ENCODE data around the gene CTSZ. TPM values are rescaled to one million over a fixed set of nuclear protein-coding genes. Genes with fewer than 3 reads are reported as not detected.

CTSZ gene
- total and polyA plus RNA-seq, 10 of the 15 experiments (the other 5 are each of a cell fraction or from before 2014, with no cell fraction given): 6.0 to 301 (median 154) TPM

DNA sequence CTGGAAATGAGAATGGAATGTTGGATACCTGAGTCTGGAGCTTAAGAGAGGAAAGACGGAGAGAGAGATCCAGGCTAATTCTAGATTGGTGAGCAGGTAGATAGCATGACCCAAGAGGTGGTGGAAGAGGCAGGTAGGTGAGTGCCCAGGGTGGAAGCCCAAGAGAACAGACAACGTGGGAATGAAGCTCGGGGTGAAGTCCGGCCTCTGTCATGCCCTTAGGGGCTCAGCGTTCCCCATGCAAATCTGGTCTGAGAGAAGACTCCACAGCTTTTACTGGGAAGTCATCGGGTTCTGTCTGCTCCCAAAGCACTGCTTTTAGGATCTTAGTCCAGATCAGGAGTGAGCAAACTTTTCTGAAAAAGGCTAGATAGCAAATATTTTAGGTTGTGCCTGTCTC is 22.4 kb downstream of the CTSZ start:
- FAIRE-seq (no peak), DNase-seq (ENCODE audit: low read depth, low spot score) (no peak), ATAC-seq (no peak)
- RAD21 ChIA-PET (ENCODE audit: unreplicated experiment): no interaction called here
- POLR2A ChIA-PET: interaction anchor here (1.0 to 2.3 kb wide), 6 partner anchors 8 to 93 kb away, joined by 3 to 11 read pairs (median 3); partner anchors contain the start of gene ATP5F1E
- H3K9me3 ChIP-seq (replicated peaks; ENCODE audit: control insufficient read depth, insufficient read depth, low read length): no peaks in the 10 kb centered on the region
- SMC1A ChIA-PET (ENCODE audit: uncharacterized antibody, unreplicated experiment): interaction anchor here (1.0 to 1.6 kb wide), 4 partner anchors 22 to 77 kb away, joined by 3 to 8 read pairs (median 4); no protein-coding TSS in a partner anchor
- no peaks in the 10 kb centered on the region for H3K27me3 ChIP-seq (replicated peaks in 1 of 2; ENCODE audit: control insufficient read depth in 2 of 2, insufficient read depth in 2 of 2, low read length in 1 of 2)
- TSS peak; percentile 38 for BruUV-seq (replicated peaks)
- H3K36me3 ChIP-seq (ENCODE audit: control insufficient read depth in 2 of 2, insufficient read depth in 2 of 2, low read length in 1 of 2): peaks cover 14 to 23% of the 10 kb centered on the region in 2 experiments
- no peak overlapping the region for H2AFZ ChIP-seq (ENCODE audit: control insufficient read depth, low read depth, low read length)
- in situ Hi-C loops (cut with MboI) (loop anchor here (5.0 kb wide), 1 partner anchor 77 kb away; no protein-coding TSS in a partner anchor), intact Hi-C loops (cut with micrococcal nuclease; ENCODE audit: unreplicated experiment) (loop anchor here (2.0 to 10.0 kb wide), 4 partner anchors 20 to 330 kb away; partner anchors contain the start of genes ATP5F1E and STX16)
- H3K79me2 ChIP-seq (ENCODE audit: control insufficient read depth, insufficient read depth, low read length): peaks cover 49% of the 10 kb centered on the region
- CTCF ChIA-PET: interaction anchor here (0.6 kb wide), 1 partner anchor 254 kb away, joined by 3 read pairs; no protein-coding TSS in a partner anchor
- H3K4me1 ChIP-seq (ENCODE audit: control insufficient read depth, insufficient read depth, low read length): peaks cover 14% of the 10 kb centered on the region
- 94% methylated on average over 6 of the region's 6 CpGs for WGBS (ENCODE audit: insufficient coverage, insufficient replicate concordance, low lambda C conversion rate, missing lambda C conversion rate)
- H3K27ac ChIP-seq (ENCODE audit: control insufficient read depth, insufficient read depth): no peak overlapping the region
- H3K4me3 ChIP-seq: peak overlapping the region; percentile 27
- no peak overlapping the region for H3K9ac ChIP-seq (ENCODE audit: control insufficient read depth, insufficient read depth, low read length)
- H4K20me1 ChIP-seq (ENCODE audit: control insufficient read depth, insufficient read depth): no peaks in the 10 kb centered on the region
- TF ChIP-seq BCL11A (IDR thresholded peaks at IDR 0.05; ENCODE audit: low read depth, low read length) (no peak), TCF12 (IDR thresholded peaks at IDR 0.05; ENCODE audit: low read depth, low read length) (no peak), KAT2A (conservative IDR thresholded peaks at IDR 0.05; ENCODE audit: control insufficient read depth, low read depth, low read length) (no peak), BHLHE40 (IDR thresholded peaks at IDR 0.05; ENCODE audit: borderline replicate concordance in 1 of 2, low read depth in 2 of 2, low read length in 1 of 2) (no peak), CHD1 (IDR thresholded peaks at IDR 0.05; ENCODE audit: low read depth, low read length) (no peak), RAD51 (IDR thresholded peaks at IDR 0.05) (no peak), ATF7 (IDR thresholded peaks at IDR 0.05; ENCODE audit: low read depth) (no peak), RBBP5 (conservative IDR thresholded peaks at IDR 0.05) (no peak), POLR2A (IDR thresholded peaks at IDR 0.05; ENCODE audit: low read depth, low read length) (no peak), POU2F2 (IDR thresholded peaks at IDR 0.05; ENCODE audit: borderline replicate concordance, low read depth, low read length) (no peak), PAX8 (IDR thresholded peaks at IDR 0.05) (no peak), BCLAF1 (IDR thresholded peaks at IDR 0.05) (no peak), ZNF217 (IDR thresholded peaks at IDR 0.05) (no peak), JUNB (IDR thresholded peaks at IDR 0.05) (no peak), MXI1 (IDR thresholded peaks at IDR 0.05; ENCODE audit: low read depth, low read length) (no peak)
- TF ChIP-seq, protein P1, sequence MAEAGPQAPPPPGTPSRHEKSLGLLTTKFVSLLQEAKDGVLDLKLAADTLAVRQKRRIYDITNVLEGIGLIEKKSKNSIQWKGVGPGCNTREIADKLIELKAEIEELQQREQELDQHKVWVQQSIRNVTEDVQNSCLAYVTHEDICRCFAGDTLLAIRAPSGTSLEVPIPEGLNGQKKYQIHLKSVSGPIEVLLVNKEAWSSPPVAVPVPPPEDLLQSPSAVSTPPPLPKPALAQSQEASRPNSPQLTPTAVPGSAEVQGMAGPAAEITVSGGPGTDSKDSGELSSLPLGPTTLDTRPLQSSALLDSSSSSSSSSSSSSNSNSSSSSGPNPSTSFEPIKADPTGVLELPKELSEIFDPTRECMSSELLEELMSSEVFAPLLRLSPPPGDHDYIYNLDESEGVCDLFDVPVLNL (IDR thresholded peaks at IDR 0.05; ENCODE audit: low read depth, low read length): no peak
- H3K4me2 ChIP-seq (ENCODE audit: control insufficient read depth, insufficient read depth): peak overlapping the region; percentile 52

Data from GM12878 (cell line).